GM12878 (cell line): ENCODE measurements around the gene LDHAL6B. TPM values are rescaled to one million over a fixed set of nuclear protein-coding genes. Genes with fewer than 3 reads are reported as not detected.

Source experiments
- CEBPZ ChIP-seq: fragments of 150-350 bp; IDR thresholded peaks from 2 replicates; pipeline ENCODE4 v1.6.1; 2016; ENCODE audit warnings: low read depth, low read length
- JUND ChIP-seq: IDR thresholded peaks from 2 replicates; pipeline ENCODE4 v1.6.1; 2012; ENCODE audit warnings: low read depth, mild to moderate bottlenecking, low read length, improper control_type of control experiment, moderate library complexity
- NFXL1 ChIP-seq: fragments of 450-650 bp; IDR thresholded peaks from 2 replicates; pipeline ENCODE4 v1.6.1; 2017; ENCODE audit warnings: antibody characterized with exemption, mild to moderate bottlenecking, borderline replicate concordance
- PRDM15 ChIP-seq: fragments of 450-650 bp; formaldehyde crosslinking; IDR thresholded peaks from 2 replicates; pipeline ENCODE4 v1.4.0; 2020; ENCODE audit warnings: mild to moderate bottlenecking, moderate library complexity
- RFX5 ChIP-seq: IDR thresholded peaks from 2 replicates; pipeline ENCODE4 v1.6.1; 2011; ENCODE audit warnings: low read depth, low read length, improper control_type of control experiment
- SIN3A ChIP-seq: IDR thresholded peaks from 2 replicates; pipeline ENCODE4 v1.6.1; 2012; ENCODE audit warnings: low read depth, low read length, improper control_type of control experiment
- SUZ12 ChIP-seq: fragments of 200-600 bp; sonication (generic); IDR thresholded peaks from one replicate; pipeline ENCODE4 v1.6.1; 2018; ENCODE audit warnings: antibody characterized with exemption, mild to moderate bottlenecking; ENCODE audit not compliant: unreplicated experiment
- TCF3 ChIP-seq: IDR thresholded peaks from 2 replicates; pipeline ENCODE4 v1.6.1; 2012; ENCODE audit warnings: low read depth, mild to moderate bottlenecking, low read length, borderline replicate concordance; ENCODE audit not compliant: insufficient read depth
- ZNF207 ChIP-seq: fragments of 450-650 bp; IDR thresholded peaks from 2 replicates; pipeline ENCODE4 v1.6.1; 2014; ENCODE audit warnings: antibody characterized with exemption, mild to moderate bottlenecking, borderline replicate concordance
- polyA plus RNA-seq, 11 experiments: library from polyadenylated mRNA; depleted of rRNA in 4 of 11; unstranded in 6 of 11; stranded (reverse) in 5 of 11; fragments of >200 nt; fragmentation: Nextera tagmentation in 4 of 11; fragmentation: Illumina TruSeq in 1 of 11; extraction: Ambion mirVana in 4 of 11; extraction: Trizol in 1 of 11; gene quantifications; 1 replicate in 1 of 11; 2 replicates in 10 of 11; pipeline versions ENCODE4 v1.2.1 to v1.2.3, GENCODE V29; 2011 to 2016; ENCODE audit warnings: inconsistent platforms in 2 of 11, missing spikeins in 2 of 11, low read depth in 1 of 11
- total RNA-seq, 4 experiments: library from RNA; depleted of rRNA in 3 of 4; stranded (reverse); fragments of >200 nt in 3 of 4; fragmentation: Illumina TruSeq in 1 of 4; extraction: Trizol in 1 of 4; gene quantifications; 2 replicates each; pipeline versions ENCODE4 v1.2.1 to v1.2.3, GENCODE V29; 2013 to 2021
- TF ChIP-seq, protein P1 (sequence below): IDR thresholded peaks from 2 replicates; pipeline ENCODE4 v1.6.1; 2012; ENCODE audit warnings: mild to moderate bottlenecking, low read depth, low read length
- TF ChIP-seq, protein P2 (sequence below): IDR thresholded peaks from 2 replicates; pipeline ENCODE4 v1.6.1; 2011; ENCODE audit warnings: borderline replicate concordance, low read depth, mild to moderate bottlenecking, moderate library complexity, mixed read lengths, low read length; ENCODE audit not compliant: insufficient read depth; ENCODE audit errors: extremely low read length
- TF ChIP-seq, protein P3 (sequence below): fragments of 450-650 bp; IDR thresholded peaks from 2 replicates; pipeline ENCODE4 v1.6.1; 2017; ENCODE audit warnings: mild to moderate bottlenecking
- TF ChIP-seq, protein P4 (sequence below): fragments of 450-650 bp; IDR thresholded peaks from 2 replicates; pipeline ENCODE4 v1.6.1; 2016; ENCODE audit warnings: mild to moderate bottlenecking

Gene LDHAL6B
- total and polyA plus RNA-seq, 10 of the 15 experiments (the other 5 are each of a cell fraction or from before 2014, with no cell fraction given) = 0.33 to 0.66 TPM; not detected in 8

- TF ChIP-seq CEBPZ (no peak), NFXL1 (no peak), RFX5 (no peak), TCF3 (no peak), SUZ12 (no peak), SIN3A (no peak), JUND (no peak), PRDM15 (no peak), ZNF207 (no peak)
- TF ChIP-seq, protein P1, sequence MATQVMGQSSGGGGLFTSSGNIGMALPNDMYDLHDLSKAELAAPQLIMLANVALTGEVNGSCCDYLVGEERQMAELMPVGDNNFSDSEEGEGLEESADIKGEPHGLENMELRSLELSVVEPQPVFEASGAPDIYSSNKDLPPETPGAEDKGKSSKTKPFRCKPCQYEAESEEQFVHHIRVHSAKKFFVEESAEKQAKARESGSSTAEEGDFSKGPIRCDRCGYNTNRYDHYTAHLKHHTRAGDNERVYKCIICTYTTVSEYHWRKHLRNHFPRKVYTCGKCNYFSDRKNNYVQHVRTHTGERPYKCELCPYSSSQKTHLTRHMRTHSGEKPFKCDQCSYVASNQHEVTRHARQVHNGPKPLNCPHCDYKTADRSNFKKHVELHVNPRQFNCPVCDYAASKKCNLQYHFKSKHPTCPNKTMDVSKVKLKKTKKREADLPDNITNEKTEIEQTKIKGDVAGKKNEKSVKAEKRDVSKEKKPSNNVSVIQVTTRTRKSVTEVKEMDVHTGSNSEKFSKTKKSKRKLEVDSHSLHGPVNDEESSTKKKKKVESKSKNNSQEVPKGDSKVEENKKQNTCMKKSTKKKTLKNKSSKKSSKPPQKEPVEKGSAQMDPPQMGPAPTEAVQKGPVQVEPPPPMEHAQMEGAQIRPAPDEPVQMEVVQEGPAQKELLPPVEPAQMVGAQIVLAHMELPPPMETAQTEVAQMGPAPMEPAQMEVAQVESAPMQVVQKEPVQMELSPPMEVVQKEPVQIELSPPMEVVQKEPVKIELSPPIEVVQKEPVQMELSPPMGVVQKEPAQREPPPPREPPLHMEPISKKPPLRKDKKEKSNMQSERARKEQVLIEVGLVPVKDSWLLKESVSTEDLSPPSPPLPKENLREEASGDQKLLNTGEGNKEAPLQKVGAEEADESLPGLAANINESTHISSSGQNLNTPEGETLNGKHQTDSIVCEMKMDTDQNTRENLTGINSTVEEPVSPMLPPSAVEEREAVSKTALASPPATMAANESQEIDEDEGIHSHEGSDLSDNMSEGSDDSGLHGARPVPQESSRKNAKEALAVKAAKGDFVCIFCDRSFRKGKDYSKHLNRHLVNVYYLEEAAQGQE = no peak
- TF ChIP-seq, protein P2, sequence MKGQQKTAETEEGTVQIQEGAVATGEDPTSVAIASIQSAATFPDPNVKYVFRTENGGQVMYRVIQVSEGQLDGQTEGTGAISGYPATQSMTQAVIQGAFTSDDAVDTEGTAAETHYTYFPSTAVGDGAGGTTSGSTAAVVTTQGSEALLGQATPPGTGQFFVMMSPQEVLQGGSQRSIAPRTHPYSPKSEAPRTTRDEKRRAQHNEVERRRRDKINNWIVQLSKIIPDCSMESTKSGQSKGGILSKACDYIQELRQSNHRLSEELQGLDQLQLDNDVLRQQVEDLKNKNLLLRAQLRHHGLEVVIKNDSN = no peak
- TF ChIP-seq, protein P3, sequence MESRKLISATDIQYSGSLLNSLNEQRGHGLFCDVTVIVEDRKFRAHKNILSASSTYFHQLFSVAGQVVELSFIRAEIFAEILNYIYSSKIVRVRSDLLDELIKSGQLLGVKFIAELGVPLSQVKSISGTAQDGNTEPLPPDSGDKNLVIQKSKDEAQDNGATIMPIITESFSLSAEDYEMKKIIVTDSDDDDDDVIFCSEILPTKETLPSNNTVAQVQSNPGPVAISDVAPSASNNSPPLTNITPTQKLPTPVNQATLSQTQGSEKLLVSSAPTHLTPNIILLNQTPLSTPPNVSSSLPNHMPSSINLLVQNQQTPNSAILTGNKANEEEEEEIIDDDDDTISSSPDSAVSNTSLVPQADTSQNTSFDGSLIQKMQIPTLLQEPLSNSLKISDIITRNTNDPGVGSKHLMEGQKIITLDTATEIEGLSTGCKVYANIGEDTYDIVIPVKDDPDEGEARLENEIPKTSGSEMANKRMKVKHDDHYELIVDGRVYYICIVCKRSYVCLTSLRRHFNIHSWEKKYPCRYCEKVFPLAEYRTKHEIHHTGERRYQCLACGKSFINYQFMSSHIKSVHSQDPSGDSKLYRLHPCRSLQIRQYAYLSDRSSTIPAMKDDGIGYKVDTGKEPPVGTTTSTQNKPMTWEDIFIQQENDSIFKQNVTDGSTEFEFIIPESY = 0 out of 2 replicates have a peak, but pooled peaks have one; percentile 29
- TF ChIP-seq, protein P4, sequence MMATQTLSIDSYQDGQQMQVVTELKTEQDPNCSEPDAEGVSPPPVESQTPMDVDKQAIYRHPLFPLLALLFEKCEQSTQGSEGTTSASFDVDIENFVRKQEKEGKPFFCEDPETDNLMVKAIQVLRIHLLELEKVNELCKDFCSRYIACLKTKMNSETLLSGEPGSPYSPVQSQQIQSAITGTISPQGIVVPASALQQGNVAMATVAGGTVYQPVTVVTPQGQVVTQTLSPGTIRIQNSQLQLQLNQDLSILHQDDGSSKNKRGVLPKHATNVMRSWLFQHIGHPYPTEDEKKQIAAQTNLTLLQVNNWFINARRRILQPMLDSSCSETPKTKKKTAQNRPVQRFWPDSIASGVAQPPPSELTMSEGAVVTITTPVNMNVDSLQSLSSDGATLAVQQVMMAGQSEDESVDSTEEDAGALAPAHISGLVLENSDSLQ = no peak
Observed at GRCh38 chr15:59237119-59237855, 30.6 kb downstream of the LDHAL6B start (continued).
